A204.1 (cell line): Measurements from ENCODE around the gene PRCC.

Experiments used
- FAIRE-seq: peaks from 2 replicates; lab custom pipeline; 2012; peaks lifted over from hg19 to GRCh38; lab: Jason Lieb, UNC

The PRCC gene

DNA sequence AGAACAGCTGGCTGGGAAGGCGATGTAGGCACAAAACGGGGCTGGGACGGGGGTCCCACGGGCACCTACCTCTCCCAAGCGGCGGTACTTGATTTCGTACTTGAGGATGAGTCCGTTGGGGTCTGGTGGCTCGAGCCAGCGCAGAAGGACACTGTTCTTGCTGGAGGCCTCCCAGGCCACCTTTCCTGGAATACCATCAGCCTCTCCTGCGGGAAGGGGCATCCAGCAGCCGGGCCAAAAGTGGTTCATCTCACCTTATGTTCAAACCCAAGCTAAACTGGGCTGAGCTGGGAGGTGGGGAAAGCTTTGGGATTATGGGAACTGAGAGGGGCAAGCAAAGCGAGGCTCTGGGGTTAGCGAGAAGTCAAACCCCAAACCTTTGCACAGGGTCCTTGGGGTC is 77.3 kb downstream of the PRCC start:
- no peak for FAIRE-seq

- FAIRE-seq = no peak
These were observed 78.0 kb downstream of the PRCC start for GRCh38 chr1:156845055-156845952.

DNA sequence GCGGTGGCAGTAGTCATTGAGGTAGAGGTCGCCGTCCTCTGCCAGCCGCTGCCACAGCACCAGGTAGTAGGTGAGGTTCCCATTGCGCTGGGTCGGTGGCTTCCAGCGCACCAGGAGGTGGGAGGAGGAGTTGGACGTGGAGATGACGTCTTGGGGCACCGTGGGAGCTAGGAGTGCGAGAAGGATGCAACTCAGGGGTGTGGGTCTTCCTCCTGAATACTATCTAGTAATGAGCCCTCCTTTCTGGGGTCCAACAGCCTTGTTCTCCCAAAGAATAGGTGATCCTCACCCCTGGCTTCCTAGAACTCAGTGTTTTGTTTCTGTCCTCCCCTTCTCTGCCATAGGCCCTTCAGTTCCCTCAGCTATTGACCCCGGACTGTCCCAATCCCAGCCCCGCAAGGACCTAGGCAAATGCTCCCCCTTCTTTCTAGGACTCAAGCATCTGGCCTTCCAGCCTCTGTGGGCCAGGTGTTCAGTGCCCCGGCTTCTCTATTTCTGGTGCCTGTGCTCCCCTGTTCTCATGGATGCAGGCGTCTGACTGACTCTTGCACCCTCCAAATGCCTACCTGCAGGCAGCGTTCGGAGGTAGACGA is 78.7 kb downstream of the PRCC start:
- no peak for FAIRE-seq

- FAIRE-seq = no peak
These were observed 79.3 kb downstream of the PRCC start for GRCh38 chr1:156846643-156847042.

GRCh38 chr1:156847591-156848460 is 80.5 kb downstream of the PRCC start:
- no peak for FAIRE-seq

DNA sequence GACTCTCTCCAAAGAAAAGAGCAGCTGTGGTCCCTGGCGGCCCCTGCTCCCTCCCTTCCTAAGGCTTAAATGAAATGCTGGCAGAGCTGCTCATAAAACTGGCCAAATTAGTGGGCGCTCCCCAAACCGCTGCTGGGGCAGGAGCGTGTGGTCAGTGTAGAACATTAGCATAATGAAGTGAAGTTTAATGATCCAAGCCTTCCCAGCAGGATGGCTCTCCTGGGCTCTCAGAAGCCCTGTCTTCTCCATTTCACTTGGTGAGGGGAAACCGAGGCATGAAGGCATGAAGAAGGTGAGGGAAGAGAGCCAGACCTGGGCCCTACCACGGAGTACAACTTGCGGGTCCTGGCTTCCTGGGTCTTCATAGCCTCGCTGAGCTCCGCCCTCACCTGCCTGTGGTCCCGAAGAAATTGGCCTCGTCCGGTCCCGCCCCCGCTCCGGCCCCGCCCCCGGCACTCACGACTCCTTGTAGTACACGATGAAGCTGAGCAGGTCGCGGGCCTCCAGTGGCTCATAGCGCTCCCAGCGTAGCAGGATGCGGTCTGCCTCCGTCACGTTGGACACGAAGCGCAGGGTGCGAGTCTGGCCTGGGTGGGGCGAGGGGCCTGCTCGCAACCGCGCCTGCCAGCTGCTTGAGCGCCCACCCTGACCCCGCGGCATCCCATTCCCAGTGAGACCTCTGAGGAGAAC is 81.3 kb downstream of the PRCC start:
- no peak for FAIRE-seq

- no peak for FAIRE-seq
These were observed 81.8 kb downstream of the PRCC start for GRCh38 chr1:156849151-156849496.
